Panc1 (cell line): Measurements from ENCODE around the gene CCDC178.

Experiments
- CTCF ChIP-seq: fragments of 450-650 bp; IDR thresholded peaks from 2 replicates; pipeline ENCODE4 v1.5.1; 2017; ENCODE audit warnings: mild to moderate bottlenecking
- POLR2AphosphoS5 ChIP-seq: IDR thresholded peaks from 2 replicates; pipeline ENCODE4 v1.6.1; 2012; ENCODE audit warnings: mild to moderate bottlenecking, low read depth, low read length, moderate library complexity
- SIN3A ChIP-seq: IDR thresholded peaks from 2 replicates; pipeline ENCODE4 v1.6.1; 2012; ENCODE audit warnings: low read depth, mild to moderate bottlenecking, low read length, moderate library complexity, borderline replicate concordance; ENCODE audit not compliant: insufficient read depth

DNA sequence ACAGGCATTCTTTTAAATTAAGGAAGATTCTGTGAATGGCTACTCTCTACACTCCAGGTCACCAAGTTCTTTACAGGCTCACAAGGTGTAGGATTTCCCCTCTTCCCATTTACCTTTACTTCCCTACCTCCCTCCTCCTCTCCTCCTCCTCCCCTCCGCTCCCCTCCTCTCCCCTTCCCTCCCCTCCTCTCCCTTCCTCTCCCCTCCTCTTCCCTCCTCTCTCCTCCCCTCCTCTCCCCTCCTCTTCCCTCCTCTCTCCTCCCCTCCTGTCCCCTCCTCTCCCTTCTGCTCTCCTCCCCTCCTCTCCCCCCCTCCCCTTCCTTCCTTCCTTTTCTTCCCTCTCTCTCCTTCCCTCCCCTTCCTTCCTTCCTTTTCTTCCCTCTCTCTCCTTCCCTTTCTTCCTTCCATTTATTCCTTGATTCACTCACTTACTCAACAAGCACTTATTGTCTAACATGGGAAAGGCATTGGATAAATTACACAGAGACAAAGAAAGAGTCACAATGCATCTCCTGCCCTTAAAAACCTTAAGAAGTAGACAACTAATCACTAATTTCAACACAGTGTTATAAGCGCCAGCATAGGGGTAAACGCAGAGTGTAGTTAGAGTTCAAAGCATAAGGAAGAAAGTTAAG, 152.3 kb downstream of the CCDC178 start:
- TF ChIP-seq CTCF = no peak
- TF ChIP-seq SIN3A = no peak
- no peak for TF ChIP-seq POLR2AphosphoS5
